Stimulated activated CD4-positive, alpha-beta T cell treated with anti-CD3 and anti-CD28 coated beads, Interleukin-15, amount 100 ng/mL, for 48 hours (primary cell): ENCODE results near the gene KRT9.
"Not testable (repeated sequence)": the region's sequence is repeated elsewhere in the genome, so short reads cannot be mapped to it uniquely, and the experiment has no call there.

Source experiments
- DNase-seq, 2 donors: peaks; one replicate each; pipeline ENCODE4 v3.0.0-alpha.2; 2020; ENCODE audit warnings: low read depth in 2 of 2

Gene KRT9, protein sequence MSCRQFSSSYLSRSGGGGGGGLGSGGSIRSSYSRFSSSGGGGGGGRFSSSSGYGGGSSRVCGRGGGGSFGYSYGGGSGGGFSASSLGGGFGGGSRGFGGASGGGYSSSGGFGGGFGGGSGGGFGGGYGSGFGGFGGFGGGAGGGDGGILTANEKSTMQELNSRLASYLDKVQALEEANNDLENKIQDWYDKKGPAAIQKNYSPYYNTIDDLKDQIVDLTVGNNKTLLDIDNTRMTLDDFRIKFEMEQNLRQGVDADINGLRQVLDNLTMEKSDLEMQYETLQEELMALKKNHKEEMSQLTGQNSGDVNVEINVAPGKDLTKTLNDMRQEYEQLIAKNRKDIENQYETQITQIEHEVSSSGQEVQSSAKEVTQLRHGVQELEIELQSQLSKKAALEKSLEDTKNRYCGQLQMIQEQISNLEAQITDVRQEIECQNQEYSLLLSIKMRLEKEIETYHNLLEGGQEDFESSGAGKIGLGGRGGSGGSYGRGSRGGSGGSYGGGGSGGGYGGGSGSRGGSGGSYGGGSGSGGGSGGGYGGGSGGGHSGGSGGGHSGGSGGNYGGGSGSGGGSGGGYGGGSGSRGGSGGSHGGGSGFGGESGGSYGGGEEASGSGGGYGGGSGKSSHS

DNA sequence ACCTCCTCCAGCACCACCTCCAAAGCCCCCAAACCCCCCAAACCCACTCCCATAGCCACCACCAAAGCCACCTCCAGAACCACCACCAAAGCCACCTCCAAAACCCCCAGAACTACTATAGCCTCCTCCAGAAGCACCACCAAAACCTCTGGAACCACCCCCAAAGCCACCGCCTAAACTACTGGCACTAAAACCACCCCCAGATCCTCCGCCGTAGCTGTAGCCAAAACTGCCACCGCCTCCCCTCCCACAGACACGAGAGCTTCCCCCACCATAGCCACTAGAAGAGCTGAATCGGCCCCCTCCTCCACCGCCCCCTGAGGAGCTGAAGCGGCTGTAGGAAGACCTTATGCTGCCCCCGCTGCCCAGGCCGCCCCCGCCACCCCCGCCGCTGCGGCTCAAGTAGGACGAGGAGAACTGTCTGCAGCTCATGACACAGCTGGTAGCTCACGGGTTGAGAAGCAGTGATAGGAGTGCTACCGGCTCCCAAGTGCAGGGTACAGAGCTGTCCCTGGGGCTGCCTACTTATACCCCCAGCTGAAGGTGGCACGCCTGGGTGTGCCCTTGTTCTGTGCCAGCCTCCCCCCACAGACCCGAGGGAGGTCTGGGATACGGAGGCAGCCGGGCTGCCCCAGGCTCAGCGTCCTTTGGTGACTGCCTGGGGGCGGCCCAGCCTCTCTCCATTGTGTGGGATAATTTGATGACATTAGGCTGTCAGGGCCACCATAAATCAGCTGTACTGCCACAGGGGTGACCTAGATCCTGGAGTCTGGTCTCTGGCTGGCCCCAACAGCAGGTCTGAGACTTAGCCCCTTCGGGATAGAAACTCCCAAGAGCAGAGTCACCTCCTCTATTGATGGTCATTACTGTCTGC lies at the start of gene KRT9:
Gene KRT9 (minus strand): TSS at position 499 of the 874 bp plus-strand sequence. CDS start 67 bp downstream, at position 432.
- no peak for DNase-seq

DNA sequence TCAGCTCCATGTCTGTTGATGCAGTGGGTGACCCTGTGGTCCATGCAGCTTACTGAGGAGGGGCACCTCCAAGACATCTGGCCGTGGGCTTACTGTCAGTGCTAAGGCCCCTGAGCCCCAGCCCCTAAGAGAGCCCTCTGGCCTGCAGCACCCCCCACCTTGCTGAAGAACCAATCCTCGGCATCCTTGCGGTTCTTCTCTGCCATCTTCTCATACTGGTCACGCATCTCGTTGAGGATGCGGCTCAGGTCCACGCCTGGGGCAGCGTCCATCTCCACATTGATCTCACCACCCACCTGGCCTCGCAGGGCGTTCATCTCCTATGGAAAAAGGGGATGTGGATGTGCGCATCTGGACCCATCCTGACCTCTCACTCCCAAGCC lies 49.6 kb upstream of the KRT9 start:
- DNase-seq = not testable (repeated sequence)

DNA sequence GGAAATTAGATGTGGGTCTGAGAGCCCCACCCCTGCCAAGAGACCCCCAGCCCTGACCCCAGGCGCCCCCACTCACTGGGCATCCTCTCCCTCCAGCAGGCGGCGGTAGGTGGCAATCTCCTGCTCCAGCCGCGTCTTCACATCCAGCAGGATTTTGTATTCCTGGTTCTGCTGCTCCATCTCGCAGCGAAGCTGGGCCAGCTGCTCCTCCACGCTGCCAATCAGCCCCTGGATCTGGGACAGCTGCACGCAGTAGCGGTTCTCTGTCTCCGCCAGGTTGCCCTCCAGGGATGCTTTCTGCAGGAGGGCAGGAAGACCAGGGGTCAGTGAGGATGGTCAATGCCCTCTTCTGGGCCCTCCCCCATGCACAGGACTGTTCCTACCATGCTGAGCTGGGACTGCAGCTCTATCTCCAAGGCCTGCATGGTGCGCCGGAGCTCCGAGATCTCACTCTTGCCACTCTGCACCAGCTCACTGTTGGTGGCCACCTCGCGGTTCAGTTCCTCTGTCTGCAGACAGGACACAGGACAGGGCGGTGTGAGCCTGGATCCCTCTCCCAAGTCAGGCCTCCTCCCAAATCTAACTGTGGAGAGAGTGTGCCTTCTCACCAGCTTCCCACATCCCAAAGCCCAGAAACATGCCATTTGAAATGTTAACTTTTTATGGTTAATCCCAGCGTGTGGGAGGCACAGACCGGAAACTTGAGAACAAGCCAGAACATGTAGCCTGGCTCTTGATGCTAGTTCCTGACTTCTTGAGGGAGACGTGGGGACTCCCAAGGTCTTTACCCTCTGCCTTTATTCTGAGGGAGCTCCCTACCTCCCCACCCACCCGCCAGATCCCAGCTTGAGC lies 49.0 kb upstream of the KRT9 start:
- DNase-seq = no peak

DNA sequence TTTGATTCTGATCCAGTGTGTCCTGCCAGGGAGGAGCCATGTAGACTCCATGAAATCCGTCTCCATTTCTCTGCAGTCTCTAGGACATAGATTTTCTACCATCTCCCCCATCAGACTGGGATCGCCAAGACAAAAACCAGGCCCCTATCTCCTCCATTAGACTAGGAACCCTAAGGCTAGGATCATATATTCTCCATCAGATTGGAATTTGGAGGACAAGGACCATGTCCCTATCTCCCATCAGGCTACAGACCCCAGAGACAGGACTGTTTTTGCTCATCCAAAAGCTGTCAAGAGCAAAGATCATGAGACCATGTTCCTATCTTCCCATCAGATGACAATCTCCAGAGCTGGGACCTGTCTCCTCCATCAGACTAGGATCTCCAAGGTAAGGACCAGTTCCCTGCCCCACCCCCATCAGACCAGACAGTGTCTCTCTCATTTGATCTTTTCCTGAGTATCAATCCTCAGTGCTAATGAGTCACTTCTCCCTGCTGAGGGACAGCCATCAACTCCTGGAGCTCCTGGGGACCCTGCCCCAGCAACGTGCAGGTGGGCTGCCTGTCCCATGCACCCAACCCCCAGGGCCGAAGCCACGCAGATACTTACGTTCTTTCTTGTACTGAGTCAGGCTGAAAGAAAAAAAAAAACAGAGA lies 48.2 kb upstream of the KRT9 start:
- not testable (repeated sequence) for DNase-seq

DNA sequence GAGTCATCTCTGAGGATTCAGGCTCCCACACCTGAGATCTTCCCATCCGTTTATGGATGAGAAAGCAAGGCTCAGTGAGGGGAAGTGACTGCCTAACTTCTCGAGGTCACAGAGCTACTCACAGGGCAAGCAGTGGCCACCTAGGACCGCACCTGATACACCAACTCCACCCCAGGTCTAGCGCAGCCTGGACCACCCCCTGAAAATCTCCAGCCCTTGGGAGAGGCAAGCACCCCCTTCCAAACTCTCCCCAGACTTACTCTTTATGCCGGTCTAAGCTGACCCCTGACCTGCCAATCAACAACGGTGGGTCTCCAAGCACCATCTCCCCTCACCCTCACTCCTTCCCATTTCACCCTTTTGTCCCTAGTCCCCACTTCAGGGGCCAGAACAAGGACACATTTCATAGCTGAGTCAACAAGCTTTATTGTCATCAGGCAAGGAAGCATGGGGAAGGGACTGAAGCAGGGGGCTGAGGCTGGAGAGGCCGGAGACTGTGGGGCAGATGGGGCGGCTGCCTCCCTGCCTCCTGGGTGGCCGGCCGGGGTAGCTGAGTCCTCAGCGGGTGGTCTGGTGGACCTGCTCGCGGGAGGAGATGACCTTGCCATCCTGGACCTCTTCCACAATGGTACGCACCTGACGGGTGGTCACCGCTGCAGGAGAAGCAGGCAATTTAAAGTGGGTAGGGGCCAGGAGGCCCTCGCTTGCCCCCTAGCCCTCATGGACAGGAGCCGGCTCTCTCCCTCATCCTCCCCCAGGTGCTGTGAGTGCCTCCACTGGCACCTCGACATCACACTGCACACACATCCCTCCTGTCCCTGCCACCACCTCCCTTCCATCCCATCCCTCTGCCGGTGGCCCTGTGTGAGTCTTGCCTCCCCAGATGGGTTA lies 47.4 kb upstream of the KRT9 start:
- no peak for DNase-seq

DNA sequence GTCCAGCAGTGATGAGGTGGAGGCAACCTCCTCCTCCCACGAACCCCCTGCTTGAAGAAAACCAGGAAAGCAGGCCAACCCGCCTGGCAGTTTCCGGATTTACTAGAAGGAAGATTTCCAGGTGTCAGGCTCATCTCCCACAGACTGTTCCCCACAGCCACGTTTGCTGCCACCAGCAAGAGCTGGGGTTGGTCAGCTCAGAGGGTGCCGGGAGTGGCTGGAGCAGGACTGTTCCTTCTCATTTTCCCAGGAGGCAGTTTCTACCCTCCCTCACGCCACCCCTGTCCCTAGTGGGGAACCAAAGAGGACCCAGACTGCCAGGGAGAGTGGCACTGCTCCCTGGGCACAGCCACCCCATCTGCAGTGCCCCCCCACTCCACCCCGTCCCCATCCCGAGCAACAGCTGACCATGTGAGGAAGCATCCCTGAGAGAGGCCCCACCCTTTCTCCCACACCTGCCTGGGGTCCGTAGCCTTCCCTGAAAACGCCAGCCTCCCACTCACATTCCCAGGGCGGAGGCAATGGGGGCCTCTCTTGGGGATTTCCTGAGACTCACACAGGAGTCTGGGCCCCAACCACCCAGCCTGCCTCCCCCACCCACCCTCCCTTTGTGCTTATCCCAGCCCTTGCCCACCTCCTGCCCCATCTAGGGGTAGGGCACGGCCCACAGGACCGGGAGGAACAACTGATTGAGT lies 46.6 kb upstream of the KRT9 start:
- no peak for DNase-seq

DNA sequence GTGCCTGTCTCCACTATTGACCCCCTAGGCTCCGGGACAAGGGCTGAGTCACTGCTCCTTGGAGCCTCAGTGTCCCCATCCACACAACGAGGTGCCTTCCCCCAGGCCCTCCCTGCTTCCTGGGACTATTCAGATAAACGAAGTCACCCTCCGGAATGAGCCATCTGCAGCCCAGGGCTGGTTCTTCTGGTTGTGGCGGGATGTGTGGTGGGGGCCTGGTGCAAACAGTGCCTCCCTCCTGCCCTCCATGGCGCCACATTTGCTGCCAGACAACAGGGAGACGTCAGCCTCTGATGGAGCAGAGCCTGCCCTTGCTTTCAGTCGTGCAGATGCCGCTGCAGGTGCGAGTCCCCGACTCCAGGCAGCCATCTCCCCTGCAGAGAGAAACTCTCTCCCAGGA lies 45.8 kb upstream of the KRT9 start:
- DNase-seq = no peak

DNA sequence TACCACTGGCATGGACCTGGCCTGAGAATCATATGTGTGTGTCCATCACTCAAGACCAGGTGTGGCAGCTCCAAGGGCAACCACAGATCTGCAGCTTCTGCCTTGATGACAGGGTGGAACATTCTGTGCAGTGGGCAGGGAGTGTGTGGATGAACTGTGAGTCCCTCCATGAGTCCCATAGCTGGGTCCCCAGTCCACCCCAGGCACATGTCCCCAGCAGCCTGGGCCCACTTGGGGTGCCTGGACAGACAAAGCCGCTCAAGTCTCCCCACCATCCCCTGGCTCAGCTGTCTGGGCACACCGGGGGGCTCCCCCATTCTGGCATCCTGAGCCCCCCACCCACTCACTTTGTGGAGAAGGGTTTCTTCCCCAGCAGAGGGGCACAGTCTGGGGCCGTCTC lies 45.3 kb upstream of the KRT9 start:
- DNase-seq = no peak

DNA sequence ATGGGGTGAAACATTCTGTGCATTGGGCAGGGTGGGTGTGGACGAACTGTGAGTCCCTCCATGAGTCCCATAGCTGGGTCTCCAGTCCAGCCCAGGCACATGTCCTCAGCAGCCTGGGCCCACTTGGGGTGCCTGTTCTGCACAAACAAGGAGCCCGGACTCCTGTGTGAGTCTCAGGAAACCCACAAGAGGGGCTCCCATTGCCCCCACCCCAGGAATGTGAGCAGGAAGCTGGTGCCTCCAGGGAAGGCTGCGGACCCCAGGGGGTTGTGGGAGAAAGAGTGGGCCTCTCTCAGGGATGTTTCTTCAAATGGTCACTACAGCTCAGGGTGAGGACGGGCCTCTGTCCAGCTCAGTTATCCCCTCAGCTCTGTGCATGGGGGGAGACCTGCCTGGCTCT lies 44.6 kb upstream of the KRT9 start:
- not testable (repeated sequence) for DNase-seq

DNA sequence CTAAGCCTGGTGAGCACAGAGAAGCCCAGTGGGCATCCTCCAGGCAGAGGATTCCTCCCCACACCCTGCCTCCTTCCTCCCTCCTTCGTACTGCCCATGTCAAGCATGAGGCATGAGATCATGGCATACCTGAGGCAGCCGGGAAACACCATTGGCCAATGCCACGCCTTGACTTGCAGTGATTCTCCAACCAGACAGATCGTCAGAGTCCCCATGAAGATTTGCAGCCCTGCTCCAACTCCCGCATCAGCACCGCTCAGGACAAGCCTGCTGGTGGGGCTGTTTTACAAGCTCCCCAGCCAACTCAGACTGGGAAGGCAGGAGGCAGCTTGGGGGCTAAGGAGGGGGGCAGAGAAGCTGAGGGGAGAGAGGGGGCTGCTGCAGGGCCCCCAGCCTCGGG lies 43.6 kb upstream of the KRT9 start:
- no peak for DNase-seq

DNA sequence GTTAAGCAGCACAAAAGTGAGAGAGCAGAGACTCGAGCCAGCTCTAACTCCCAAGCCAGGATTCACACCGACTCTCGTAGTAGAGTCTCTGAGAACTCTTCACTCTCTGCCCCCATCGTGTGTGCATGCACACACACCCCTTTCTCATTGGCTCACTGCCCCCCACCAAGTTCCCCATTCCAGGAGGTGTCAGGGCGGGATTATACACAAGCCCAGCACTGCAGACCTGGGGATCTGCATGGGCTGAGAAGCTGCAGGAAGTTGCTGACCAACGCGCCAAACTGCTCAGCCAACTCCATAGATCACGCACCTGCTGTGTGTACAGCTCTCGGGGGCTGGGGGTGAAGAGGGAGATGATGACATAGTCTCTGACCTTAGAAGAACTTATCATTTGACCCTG lies 42.9 kb upstream of the KRT9 start:
- DNase-seq = not testable (repeated sequence)

DNA sequence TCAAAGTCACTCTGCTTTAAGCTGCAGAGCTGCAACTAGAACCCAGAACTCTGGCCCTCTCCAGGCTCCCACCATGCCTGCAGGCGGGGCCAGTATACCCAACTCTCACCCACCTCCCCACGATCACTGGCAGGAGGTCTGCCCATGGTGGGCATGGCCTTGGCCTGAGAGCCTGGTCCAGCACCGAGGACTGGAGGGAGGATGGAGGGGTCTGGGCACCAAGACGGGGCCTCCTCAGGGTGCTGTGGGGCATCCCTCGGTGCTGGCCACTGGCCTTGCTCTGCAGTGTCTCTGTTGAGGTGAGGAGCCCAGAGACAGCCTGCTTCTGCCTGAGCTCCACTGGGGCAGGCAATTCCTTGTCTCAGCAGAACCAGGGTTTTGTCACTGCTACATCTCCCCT lies 42.2 kb upstream of the KRT9 start:
- no peak for DNase-seq

DNA sequence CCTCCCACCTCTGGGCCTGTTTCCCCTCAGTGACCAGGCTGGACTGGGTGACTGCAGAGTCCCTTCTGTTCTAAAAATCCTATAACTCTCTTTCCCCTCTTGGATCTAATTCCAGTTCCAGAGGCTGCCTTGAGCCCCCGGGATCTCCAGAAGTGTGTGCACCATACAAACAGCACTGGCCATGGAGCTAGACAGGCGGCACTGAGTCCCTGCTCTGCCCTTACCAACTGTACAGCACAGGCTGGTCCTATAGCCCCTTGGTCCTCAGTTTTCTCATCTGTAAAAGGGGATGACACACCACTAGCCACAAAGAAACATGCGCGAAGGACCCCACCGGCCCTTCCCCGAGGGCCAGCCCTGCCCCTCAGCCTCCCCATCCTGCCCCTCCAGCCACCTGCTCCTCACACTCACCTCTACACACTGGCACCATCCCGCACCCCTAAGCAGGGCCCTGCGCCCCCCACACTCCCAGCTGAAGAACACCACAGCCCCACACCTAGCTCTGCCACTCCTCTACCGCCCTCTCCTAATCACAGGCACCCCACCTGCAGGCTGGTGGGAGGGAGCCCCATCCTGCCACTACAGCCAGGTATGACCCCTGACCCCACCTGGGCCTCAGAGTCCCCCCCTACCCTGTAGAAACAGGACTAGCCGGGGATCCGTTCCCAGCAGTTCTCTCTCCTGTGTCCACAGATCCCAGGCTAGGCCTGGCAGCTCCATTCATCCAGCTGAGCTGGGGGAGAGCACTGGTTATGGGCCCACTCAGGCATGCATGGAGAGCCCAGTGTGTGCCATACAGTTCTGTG lies 41.6 kb upstream of the KRT9 start:
- DNase-seq = no peak

DNA sequence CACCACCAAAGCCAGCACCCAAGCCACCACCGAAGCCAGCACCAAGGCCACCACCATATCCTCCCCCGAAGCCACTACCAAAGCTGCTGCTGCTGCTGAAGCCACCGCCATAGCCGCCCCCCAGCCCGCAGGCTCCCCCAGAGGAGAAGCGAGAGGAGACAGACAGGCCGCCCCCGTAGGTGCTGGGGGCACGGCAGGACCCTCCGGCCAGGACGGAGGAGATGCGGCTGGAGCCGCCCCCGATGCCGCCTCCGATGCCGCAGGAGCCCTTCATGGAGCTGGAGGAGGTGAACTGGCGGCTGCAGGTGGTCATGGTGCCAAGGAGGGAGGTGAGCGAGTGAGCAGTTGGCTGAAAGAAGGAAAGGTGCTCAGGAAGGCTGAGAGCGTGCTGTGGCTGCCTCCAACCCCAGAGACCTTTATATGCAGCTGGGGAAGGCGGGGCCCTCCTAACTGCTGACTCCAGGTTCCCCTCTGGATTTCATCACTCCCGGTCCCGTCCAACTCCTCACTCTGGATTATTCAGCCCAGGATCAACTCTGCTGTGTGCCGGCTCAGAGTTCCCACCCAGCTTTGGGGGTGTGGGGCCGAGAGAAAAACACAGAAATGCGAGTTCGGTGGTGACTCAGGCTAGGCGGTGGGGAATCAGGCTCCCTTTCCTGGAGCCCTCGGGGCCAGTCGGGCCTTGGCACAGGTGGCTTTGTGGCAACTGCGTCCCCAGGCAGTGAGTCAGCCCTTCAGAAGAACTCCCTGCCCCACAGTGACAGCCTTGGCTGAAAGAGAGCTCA lies 40.7 kb upstream of the KRT9 start, which contains the start of gene KRT16:
Gene KRT16 (minus strand): TSS at position 392 of the 785 bp plus-strand sequence. CDS start 79 bp downstream, at position 313.
- DNase-seq = not testable (repeated sequence)

DNA sequence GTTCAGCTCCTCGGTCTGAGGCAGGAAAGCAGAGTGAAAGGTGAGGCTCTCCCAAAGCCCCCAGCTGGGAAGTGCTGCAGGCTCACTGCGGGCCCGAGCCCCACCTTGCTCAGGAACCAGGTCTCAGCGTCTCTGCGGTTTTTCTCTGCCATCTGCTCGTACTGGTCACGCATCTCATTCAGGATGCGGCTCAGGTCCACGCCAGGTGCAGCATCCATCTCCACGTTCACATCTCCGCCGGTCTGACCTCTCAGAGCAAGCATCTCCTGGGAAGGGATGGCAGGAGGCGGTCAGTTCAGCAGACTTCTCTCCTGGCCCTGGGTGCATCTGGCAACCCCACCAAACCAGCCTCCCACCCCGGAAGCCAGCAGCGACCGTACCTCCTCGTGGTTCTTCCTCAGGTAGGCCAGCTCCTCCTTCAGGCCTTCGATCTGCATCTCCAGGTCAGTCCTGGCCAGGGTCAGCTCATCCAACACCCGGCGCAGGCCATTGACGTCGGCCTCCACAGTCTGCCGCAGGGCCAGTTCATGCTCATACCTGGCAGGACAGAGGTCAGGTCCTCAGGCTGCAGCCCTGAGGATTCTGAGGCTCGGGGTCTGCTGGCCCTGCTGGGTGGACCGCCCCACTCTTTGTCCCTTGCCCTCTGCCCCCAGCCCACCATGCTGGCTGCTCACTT lies 39.2 kb upstream of the KRT9 start:
- DNase-seq = no peak

DNA sequence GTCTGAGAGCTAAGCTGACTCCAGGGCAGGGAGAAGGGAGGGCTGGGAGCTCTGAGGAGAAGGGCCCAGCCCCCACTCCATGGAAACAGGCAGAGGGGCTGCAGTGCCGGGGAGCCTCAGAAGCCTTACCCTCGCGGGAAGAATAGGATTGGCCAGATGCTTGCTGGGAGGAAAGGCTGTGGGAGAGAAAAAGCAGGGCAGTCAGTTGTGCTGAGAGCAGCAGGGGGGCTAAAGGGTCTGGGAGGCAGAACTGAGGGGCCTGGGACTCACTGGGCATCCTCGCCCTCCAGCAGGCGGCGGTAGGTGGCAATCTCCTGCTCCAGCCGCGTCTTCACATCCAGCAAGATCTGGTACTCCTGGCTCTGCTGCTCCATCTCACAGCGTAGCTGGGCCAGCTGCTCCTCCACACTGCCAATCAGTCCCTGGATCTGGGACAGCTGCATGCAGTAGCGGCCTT lies 38.2 kb upstream of the KRT9 start:
- not testable (repeated sequence) for DNase-seq

DNA sequence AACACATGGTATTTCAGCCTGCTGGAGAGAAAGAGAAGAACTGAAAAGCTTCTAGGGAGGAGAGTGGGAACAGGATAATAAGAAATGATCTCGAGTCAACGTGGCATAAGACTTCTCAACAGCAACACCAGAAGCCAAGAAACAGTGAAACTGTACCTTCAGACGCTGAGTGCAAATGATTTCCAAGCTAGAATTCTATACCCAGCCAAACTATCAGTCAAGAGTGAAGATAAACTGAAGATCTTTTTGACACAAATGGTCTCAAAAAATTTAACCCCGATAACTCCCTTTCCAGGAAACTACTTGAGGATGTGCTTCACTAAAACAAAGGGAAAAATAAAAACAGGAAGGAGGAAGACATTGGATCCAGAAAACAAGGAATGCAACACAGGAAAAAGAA lies 35.1 kb upstream of the KRT9 start:
- DNase-seq = not testable (repeated sequence)
